CD4-positive, alpha-beta T cell treated with Interleukin-1 beta for 1 hour (primary cell): ENCODE data around the gene DNAJB14.
"Not testable (repeated sequence)": the region's sequence is repeated elsewhere in the genome, so short reads cannot be mapped to it uniquely, and the experiment has no call there.

Source experiments
- DNase-seq, 2 donors: peaks; one replicate each; pipeline ENCODE4 v3.0.0-alpha.2; 2020 to 2022

The DNAJB14 gene

GRCh38 chr4:99946356-99947189, at the start of gene DNAJB14:
Gene DNAJB14 (minus strand): TSS chr4:99946618. CDS start chr4:99946571, 47 bp downstream.
- DNase-seq = peak; percentile 82 to 84

- DNase-seq = no peak
These were observed 45.3 kb upstream of the DNAJB14 start for GRCh38 chr4:99991741-99992140.

GRCh38 chr4:99987681-99988080, 41.3 kb upstream of the DNAJB14 start:
- no peak for DNase-seq

- no peak for DNase-seq
These were observed 40.4 kb upstream of the DNAJB14 start for GRCh38 chr4:99986792-99987191.

GRCh38 chr4:99983289-99983943, 37.0 kb upstream of the DNAJB14 start:
- DNase-seq = no peak

GRCh38 chr4:99979872-99980271, 33.5 kb upstream of the DNAJB14 start:
- no peak for DNase-seq

GRCh38 chr4:99971453-99972111, 25.2 kb upstream of the DNAJB14 start:
- DNase-seq = no peak

- no peak for DNase-seq
These were observed 21.9 kb upstream of the DNAJB14 start for GRCh38 chr4:99968330-99968729.

- no peak for DNase-seq
These were observed 20.3 kb upstream of the DNAJB14 start for GRCh38 chr4:99966692-99967091.

- peak in 1 of 2 donors; percentile 23 for DNase-seq
These were observed 19.4 kb upstream of the DNAJB14 start for GRCh38 chr4:99965674-99966350.

- no peak for DNase-seq
These were observed 18.8 kb upstream of the DNAJB14 start for GRCh38 chr4:99965173-99965572.

- DNase-seq = no peak
These were observed 15.3 kb upstream of the DNAJB14 start for GRCh38 chr4:99961711-99962110.

GRCh38 chr4:99960648-99961047, 14.2 kb upstream of the DNAJB14 start:
- no peak for DNase-seq

GRCh38 chr4:99958207-99958606, 11.8 kb upstream of the DNAJB14 start:
- not testable (repeated sequence) for DNase-seq

- no peak for DNase-seq
These were observed 4.5 kb upstream of the DNAJB14 start for GRCh38 chr4:99950913-99951254.

- DNase-seq = peak; percentile 97 to 98
These were observed 3.8 kb upstream of the DNAJB14 start, which contains the start of gene H2AZ1 for GRCh38 chr4:99949999-99950912. Gene H2AZ1 (minus strand): TSS chr4:99950275. CDS start chr4:99950170, 105 bp downstream.

- DNase-seq = peak; percentile 89 to 92
These were observed 2.9 kb upstream of the DNAJB14 start for GRCh38 chr4:99949034-99949998.

GRCh38 chr4:99947608-99948007, 1.2 kb upstream of the DNAJB14 start:
- no peak for DNase-seq

GRCh38 chr4:99947190-99947578, 766 bp upstream of the DNAJB14 start:
- DNase-seq = no peak

- DNase-seq = peak in 1 of 2 donors; percentile 14
These were observed 581 bp downstream of the DNAJB14 start for GRCh38 chr4:99945718-99946355.
